ENCODE measurements around the gene CHTOP.
A peak's percentile ranks its signal among the peaks of the same experiment; 100 is the strongest.

The CHTOP gene

GRCh38 chr1:153608089-153608682 is 25.7 kb upstream of the CHTOP start:
- H3K4me3 ChIP-seq (ENCODE audit: low read length), result no peak overlapping the region
- H3K9me3 ChIP-seq (ENCODE audit: low read length), result no peaks in the 10 kb centered on the region
- H3K4me1 ChIP-seq (ENCODE audit: insufficient read depth, low read length), result peaks cover 28% of the 10 kb centered on the region
- H3K36me3 ChIP-seq (ENCODE audit: insufficient read depth, low read length), result no peaks in the 10 kb centered on the region
- H2AFZ ChIP-seq (ENCODE audit: low read depth, low read length), result no peak overlapping the region
- no peaks in the 10 kb centered on the region for H3K27me3 ChIP-seq (ENCODE audit: insufficient read depth, low read length)

- Histone ChIP-seq H3K4me1 (ENCODE audit: insufficient read depth, low read length) (peaks cover 28% of the 10 kb centered on the region), H2AFZ (ENCODE audit: low read depth, low read length) (peak overlapping the region; percentile 18), H3K4me3 (ENCODE audit: low read length) (peak overlapping the region; percentile 11), H3K9me3 (ENCODE audit: low read length) (no peaks in the 10 kb centered on the region), H3K27me3 (ENCODE audit: insufficient read depth, low read length) (no peaks in the 10 kb centered on the region), H3K36me3 (ENCODE audit: insufficient read depth, low read length) (no peaks in the 10 kb centered on the region)
Measured at GRCh38 chr1:153608742-153609584, 24.9 kb upstream of the CHTOP start.

GRCh38 chr1:153609585-153609907 is 24.3 kb upstream of the CHTOP start:
- Histone ChIP-seq H3K9me3 (ENCODE audit: low read length) (no peaks in the 10 kb centered on the region), H3K27me3 (ENCODE audit: insufficient read depth, low read length) (no peaks in the 10 kb centered on the region), H3K36me3 (ENCODE audit: insufficient read depth, low read length) (no peaks in the 10 kb centered on the region), H2AFZ (ENCODE audit: low read depth, low read length) (no peak overlapping the region), H3K4me3 (ENCODE audit: low read length) (no peak overlapping the region), H3K4me1 (ENCODE audit: insufficient read depth, low read length) (peaks cover 28% of the 10 kb centered on the region)

- H2AFZ ChIP-seq (ENCODE audit: low read depth, low read length), result no peak overlapping the region
- no peaks in the 10 kb centered on the region for H3K27me3 ChIP-seq (ENCODE audit: insufficient read depth, low read length)
- H3K36me3 ChIP-seq (ENCODE audit: insufficient read depth, low read length), result no peaks in the 10 kb centered on the region
- H3K9me3 ChIP-seq (ENCODE audit: low read length), result no peaks in the 10 kb centered on the region
- H3K4me1 ChIP-seq (ENCODE audit: insufficient read depth, low read length), result peaks cover 28% of the 10 kb centered on the region
- no peak overlapping the region for H3K4me3 ChIP-seq (ENCODE audit: low read length)
Measured at GRCh38 chr1:153610334-153610733, 23.5 kb upstream of the CHTOP start.

GRCh38 chr1:153610811-153611301 is 23.0 kb upstream of the CHTOP start:
- Histone ChIP-seq H3K4me3 (ENCODE audit: low read length) (no peak overlapping the region), H3K4me1 (ENCODE audit: insufficient read depth, low read length) (peaks cover 28% of the 10 kb centered on the region), H3K36me3 (ENCODE audit: insufficient read depth, low read length) (no peaks in the 10 kb centered on the region), H2AFZ (ENCODE audit: low read depth, low read length) (no peak overlapping the region), H3K9me3 (ENCODE audit: low read length) (no peaks in the 10 kb centered on the region), H3K27me3 (ENCODE audit: insufficient read depth, low read length) (no peaks in the 10 kb centered on the region)

- no peak overlapping the region for H3K4me3 ChIP-seq (ENCODE audit: low read length)
- no peaks in the 10 kb centered on the region for H3K27me3 ChIP-seq (ENCODE audit: insufficient read depth, low read length)
- H3K9me3 ChIP-seq (ENCODE audit: low read length), result no peaks in the 10 kb centered on the region
- H2AFZ ChIP-seq (ENCODE audit: low read depth, low read length), result no peak overlapping the region
- H3K36me3 ChIP-seq (ENCODE audit: insufficient read depth, low read length), result no peaks in the 10 kb centered on the region
- H3K4me1 ChIP-seq (ENCODE audit: insufficient read depth, low read length), result peaks cover 28% of the 10 kb centered on the region
Measured at GRCh38 chr1:153611356-153611755, 22.5 kb upstream of the CHTOP start.

GRCh38 chr1:153612111-153612754 is 21.6 kb upstream of the CHTOP start:
- no peaks in the 10 kb centered on the region for H3K9me3 ChIP-seq (ENCODE audit: low read length)
- H3K27me3 ChIP-seq (ENCODE audit: insufficient read depth, low read length), result no peaks in the 10 kb centered on the region
- H2AFZ ChIP-seq (ENCODE audit: low read depth, low read length), result peak overlapping the region; percentile 8
- no peaks in the 10 kb centered on the region for H3K36me3 ChIP-seq (ENCODE audit: insufficient read depth, low read length)
- peak overlapping the region; percentile 13 for H3K4me3 ChIP-seq (ENCODE audit: low read length)
- peaks cover 28% of the 10 kb centered on the region for H3K4me1 ChIP-seq (ENCODE audit: insufficient read depth, low read length)

- no peaks in the 10 kb centered on the region for H3K27me3 ChIP-seq (ENCODE audit: insufficient read depth, low read length)
- peaks cover 28% of the 10 kb centered on the region for H3K4me1 ChIP-seq (ENCODE audit: insufficient read depth, low read length)
- peak within 1 kb of the TSS; percentile 13 for H3K4me3 ChIP-seq (ENCODE audit: low read length)
- H3K9me3 ChIP-seq (ENCODE audit: low read length), result no peaks in the 10 kb centered on the region
- no peaks in the 10 kb centered on the region for H3K36me3 ChIP-seq (ENCODE audit: insufficient read depth, low read length)
- peak within 1 kb of the TSS; percentile 8 for H2AFZ ChIP-seq (ENCODE audit: low read depth, low read length)
Measured at GRCh38 chr1:153612755-153613331, 21.0 kb upstream of the CHTOP start, which contains the start of gene S100A16. TSS of gene S100A16 (minus strand) at chr1:153613137. CDS start at chr1:153608151, 4,986 bp downstream.

GRCh38 chr1:153613406-153613805 is 20.5 kb upstream of the CHTOP start:
- H3K36me3 ChIP-seq (ENCODE audit: insufficient read depth, low read length), result no peaks in the 10 kb centered on the region
- peaks cover 24% of the 10 kb centered on the region for H3K4me1 ChIP-seq (ENCODE audit: insufficient read depth, low read length)
- H3K9me3 ChIP-seq (ENCODE audit: low read length), result no peaks in the 10 kb centered on the region
- H2AFZ ChIP-seq (ENCODE audit: low read depth, low read length), result no peak overlapping the region
- no peak overlapping the region for H3K4me3 ChIP-seq (ENCODE audit: low read length)
- no peaks in the 10 kb centered on the region for H3K27me3 ChIP-seq (ENCODE audit: insufficient read depth, low read length)

GRCh38 chr1:153614189-153614900 is 19.5 kb upstream of the CHTOP start:
- peaks cover 4% of the 10 kb centered on the region for H3K36me3 ChIP-seq (ENCODE audit: insufficient read depth, low read length)
- no peak overlapping the region for H2AFZ ChIP-seq (ENCODE audit: low read depth, low read length)
- no peaks in the 10 kb centered on the region for H3K9me3 ChIP-seq (ENCODE audit: low read length)
- peaks cover 15% of the 10 kb centered on the region for H3K4me1 ChIP-seq (ENCODE audit: insufficient read depth, low read length)
- no peak overlapping the region for H3K4me3 ChIP-seq (ENCODE audit: low read length)
- H3K27me3 ChIP-seq (ENCODE audit: insufficient read depth, low read length), result no peaks in the 10 kb centered on the region

GRCh38 chr1:153614906-153615305 is 19.0 kb upstream of the CHTOP start:
- Histone ChIP-seq H3K27me3 (ENCODE audit: insufficient read depth, low read length) (no peaks in the 10 kb centered on the region), H3K4me1 (ENCODE audit: insufficient read depth, low read length) (peaks cover 11% of the 10 kb centered on the region), H3K4me3 (ENCODE audit: low read length) (no peak overlapping the region), H3K36me3 (ENCODE audit: insufficient read depth, low read length) (peaks cover 8% of the 10 kb centered on the region), H3K9me3 (ENCODE audit: low read length) (peaks cover 4% of the 10 kb centered on the region), H2AFZ (ENCODE audit: low read depth, low read length) (no peak overlapping the region)

- Histone ChIP-seq H3K4me1 (ENCODE audit: insufficient read depth, low read length) (peaks cover 11% of the 10 kb centered on the region), H3K4me3 (ENCODE audit: low read length) (no peak overlapping the region), H2AFZ (ENCODE audit: low read depth, low read length) (no peak overlapping the region), H3K9me3 (ENCODE audit: low read length) (peaks cover 4% of the 10 kb centered on the region), H3K36me3 (ENCODE audit: insufficient read depth, low read length) (peaks cover 9% of the 10 kb centered on the region), H3K27me3 (ENCODE audit: insufficient read depth, low read length) (no peaks in the 10 kb centered on the region)
Measured at GRCh38 chr1:153615406-153615805, 18.5 kb upstream of the CHTOP start.
